ENCODE results near the gene DTNB. TPM values are rescaled to one million over a fixed set of nuclear protein-coding genes. Genes with fewer than 3 reads are reported as not detected.

Gene DTNB
- total RNA-seq, 1 donor from 2014 or later = 12.0 TPM

GRCh38 chr2:25473758-25474340, 199.5 kb downstream of the DTNB start:
- Mint-ChIP-seq H3K36me3 (ENCODE audit: low read depth, unreplicated experiment) (peaks cover 11% of the 10 kb centered on the region), H3K9me3 (ENCODE audit: unreplicated experiment) (no peaks in the 10 kb centered on the region), H3K4me1 (ENCODE audit: unreplicated experiment) (peaks cover 4% of the 10 kb centered on the region), H3K4me3 (ENCODE audit: unreplicated experiment) (no peak overlapping the region), H3K27ac (ENCODE audit: unreplicated experiment) (no peak overlapping the region), H3K27me3 (ENCODE audit: unreplicated experiment) (no peaks in the 10 kb centered on the region)
- no peak for TF ChIP-seq CTCF (IDR thresholded peaks at IDR 0.05; ENCODE audit: unreplicated experiment)
- DNase-seq (ENCODE audit: low spot score) = no peak

- Mint-ChIP-seq H3K4me3 (ENCODE audit: unreplicated experiment) (no peak overlapping the region), H3K4me1 (ENCODE audit: unreplicated experiment) (peaks cover 4% of the 10 kb centered on the region), H3K27me3 (ENCODE audit: unreplicated experiment) (no peaks in the 10 kb centered on the region), H3K9me3 (ENCODE audit: unreplicated experiment) (no peaks in the 10 kb centered on the region), H3K27ac (ENCODE audit: unreplicated experiment) (no peak overlapping the region), H3K36me3 (ENCODE audit: low read depth, unreplicated experiment) (peaks cover 11% of the 10 kb centered on the region)
- no peak for DNase-seq (ENCODE audit: low spot score)
- no peak for TF ChIP-seq CTCF (IDR thresholded peaks at IDR 0.05; ENCODE audit: unreplicated experiment)
These were observed 200.2 kb downstream of the DTNB start for GRCh38 chr2:25473131-25473530.

GRCh38 chr2:25470806-25471205, 202.6 kb downstream of the DTNB start:
- Mint-ChIP-seq H3K27ac (ENCODE audit: unreplicated experiment) (no peak overlapping the region), H3K4me3 (ENCODE audit: unreplicated experiment) (no peak overlapping the region), H3K9me3 (ENCODE audit: unreplicated experiment) (no peaks in the 10 kb centered on the region), H3K4me1 (ENCODE audit: unreplicated experiment) (peaks cover 4% of the 10 kb centered on the region), H3K27me3 (ENCODE audit: unreplicated experiment) (peaks cover 1% of the 10 kb centered on the region), H3K36me3 (ENCODE audit: low read depth, unreplicated experiment) (peaks cover 11% of the 10 kb centered on the region)
- DNase-seq (ENCODE audit: low spot score) = no peak
- no peak for TF ChIP-seq CTCF (IDR thresholded peaks at IDR 0.05; ENCODE audit: unreplicated experiment)

DNA sequence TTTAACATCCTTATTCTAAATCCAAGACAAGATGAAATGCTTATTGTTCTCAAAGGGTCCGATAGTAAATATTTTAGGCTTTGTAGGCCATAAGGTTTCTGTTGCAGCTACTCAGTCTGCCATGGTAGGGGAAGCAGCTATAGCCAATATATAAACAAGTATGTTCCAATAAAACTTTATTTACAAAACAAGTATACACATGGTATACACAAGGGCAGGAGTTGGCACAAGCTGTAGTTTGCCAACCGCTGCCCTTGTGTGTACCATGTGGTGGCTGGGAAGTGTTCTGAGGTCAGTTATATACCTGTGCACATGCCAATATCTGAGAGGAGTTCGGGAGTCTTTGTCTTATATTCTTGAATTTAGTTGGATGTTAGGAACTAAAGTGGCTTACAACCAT, 205.6 kb downstream of the DTNB start:
- Mint-ChIP-seq H3K4me3 (ENCODE audit: unreplicated experiment) (no peak overlapping the region), H3K27me3 (ENCODE audit: unreplicated experiment) (peaks cover 1% of the 10 kb centered on the region), H3K36me3 (ENCODE audit: low read depth, unreplicated experiment) (peaks cover 3% of the 10 kb centered on the region), H3K4me1 (ENCODE audit: unreplicated experiment) (peaks cover 4% of the 10 kb centered on the region), H3K9me3 (ENCODE audit: unreplicated experiment) (no peaks in the 10 kb centered on the region), H3K27ac (ENCODE audit: unreplicated experiment) (no peak overlapping the region)
- TF ChIP-seq CTCF (IDR thresholded peaks at IDR 0.05; ENCODE audit: unreplicated experiment) = no peak
- no peak for DNase-seq (ENCODE audit: low spot score)

- DNase-seq (ENCODE audit: low spot score) = no peak
- H3K27me3 Mint-ChIP-seq (ENCODE audit: unreplicated experiment) = peaks cover 1% of the 10 kb centered on the region
- no peak for TF ChIP-seq CTCF (IDR thresholded peaks at IDR 0.05; ENCODE audit: unreplicated experiment)
- H3K4me1 Mint-ChIP-seq (ENCODE audit: unreplicated experiment) = no peaks in the 10 kb centered on the region
- H3K36me3 Mint-ChIP-seq (ENCODE audit: low read depth, unreplicated experiment) = no peaks in the 10 kb centered on the region
- no peak overlapping the region for H3K27ac Mint-ChIP-seq (ENCODE audit: unreplicated experiment)
- H3K4me3 Mint-ChIP-seq (ENCODE audit: unreplicated experiment) = no peak overlapping the region
- no peaks in the 10 kb centered on the region for H3K9me3 Mint-ChIP-seq (ENCODE audit: unreplicated experiment)
These were observed 211.4 kb downstream of the DTNB start for GRCh38 chr2:25462021-25462420.

All from endothelial cell (in vitro differentiated cells).